ENCODE data around the gene CEP57L1.

- TF ChIP-seq CTCF (IDR thresholded peaks at IDR 0.05 in 8 of 11, conservative IDR thresholded peaks at IDR 0.05 in 3 of 11) (peak; percentile 74 to 92 (median 86)), POLR2A (IDR thresholded peaks at IDR 0.05) (no peak), POLR2AphosphoS5 (IDR thresholded peaks at IDR 0.05) (no peak)
Measured at GRCh38 chr6:109187399-109188114, 92.2 kb downstream of the CEP57L1 start.
